K562 (cell line): Measurements from ENCODE around the gene CDK14. TPM values are rescaled to one million over a fixed set of nuclear protein-coding genes. Genes with fewer than 3 reads are reported as not detected.

Experiments
- AFF4 ChIP-seq: sonication (generic); formaldehyde crosslinking; IDR thresholded peaks from 2 replicates; pipeline ENCODE4 v1.8.0; 2023; ENCODE audit warnings: mild to moderate bottlenecking, missing genetic modification reagents
- BCLAF1 ChIP-seq, 2 experiments: fragments of 450-650 bp in 1 of 2; IDR thresholded peaks; 2 replicates each; pipeline ENCODE4 v1.6.1; 2011 to 2017; ENCODE audit warnings: low read depth in 2 of 2, antibody characterized with exemption in 1 of 2, borderline replicate concordance in 1 of 2, low read length in 1 of 2, mild to moderate bottlenecking in 1 of 2, mixed read lengths in 1 of 2; ENCODE audit not compliant: control insufficient read depth in 1 of 2
- BCOR ChIP-seq: fragments of 450-650 bp; IDR thresholded peaks from 2 replicates; pipeline ENCODE4 v1.6.1; 2016
- CHD4 ChIP-seq: fragments of 200-600 bp; sonication (generic); IDR thresholded peaks from 3 replicates; pipeline ENCODE4 v1.6.1; 2012; ENCODE audit warnings: low read depth, mild to moderate bottlenecking, mixed read lengths, low read length, inconsistent platforms; ENCODE audit not compliant: insufficient read depth, insufficient replicate concordance, poor library complexity, severe bottlenecking
- CREB5 ChIP-seq: fragments of 250-450 bp; sonication (Bioruptor Pico); IDR thresholded peaks from 2 replicates; pipeline ENCODE4 v1.5.0; 2020; ENCODE audit warnings: mild to moderate bottlenecking
- EGR1 ChIP-seq: fragments of 450-650 bp; conservative IDR thresholded peaks from 2 replicates; pipeline ENCODE4 v1.6.1; 2017; ENCODE audit warnings: mild to moderate bottlenecking
- NCOA1 ChIP-seq: fragments of 450-650 bp; IDR thresholded peaks from 2 replicates; pipeline ENCODE4 v1.6.1; 2016; ENCODE audit warnings: low read depth
- OTX1 ChIP-seq: fragments of 450-650 bp; formaldehyde crosslinking; IDR thresholded peaks from 2 replicates; pipeline ENCODE4 v1.4.0; 2022; ENCODE audit warnings: mild to moderate bottlenecking
- SREBF1 ChIP-seq: fragments of 150-350 bp; IDR thresholded peaks from 2 replicates; pipeline ENCODE4 v1.6.1; 2014; ENCODE audit warnings: antibody characterized with exemption, low read depth, low read length, borderline replicate concordance
- STAG1 ChIP-seq: sonication (generic); formaldehyde crosslinking; IDR thresholded peaks from 2 replicates; pipeline ENCODE4 v1.5.0; 2020; ENCODE audit warnings: missing genetic modification reagents, borderline replicate concordance
- TCFL5 ChIP-seq: fragments of 250-450 bp; sonication (Bioruptor Pico); conservative IDR thresholded peaks from 2 replicates; pipeline ENCODE4 v1.6.1; 2021; ENCODE audit warnings: mild to moderate bottlenecking, moderate library complexity, matching md5 sums
- ZBTB26 ChIP-seq: fragments of 450-650 bp; formaldehyde crosslinking; IDR thresholded peaks from 2 replicates; pipeline ENCODE4 v1.4.0; 2022; ENCODE audit warnings: missing genetic modification characterization
- polyA plus RNA-seq, 8 experiments: library from polyadenylated mRNA; depleted of rRNA in 4 of 8; stranded (reverse) in 5 of 8; unstranded in 3 of 8; fragments of >200 nt; fragmentation: Nextera tagmentation in 2 of 8; fragmentation: Illumina TruSeq in 1 of 8; extraction: Ambion mirVana in 2 of 8; extraction: Trizol in 1 of 8; gene quantifications; 2 replicates each; pipeline versions ENCODE4 v1.2.1 to v1.2.3, GENCODE V29; 2011 to 2014; ENCODE audit warnings: inconsistent platforms in 1 of 8, missing spikeins in 1 of 8
- total RNA-seq, 7 experiments: library from RNA; depleted of rRNA in 6 of 7; stranded (reverse); fragments of >200 nt in 6 of 7; fragmentation: Illumina TruSeq in 2 of 7; extraction: Trizol in 2 of 7; gene quantifications; 2 replicates each; pipeline versions ENCODE4 v1.2.1 to v1.2.3, GENCODE V29; 2011 to 2021; ENCODE audit warnings: low replicate concordance in 1 of 7

Gene CDK14
- total and polyA plus RNA-seq, 9 of the 15 experiments (the other 6 are each of a cell fraction or from before 2014, with no cell fraction given): 0.03 to 0.91 (median 0.16) TPM

GRCh38 chr7:91019686-91020385 lies 423.7 kb downstream of the CDK14 start (continued):
- no peak for TF ChIP-seq CREB5
- TF ChIP-seq ZBTB26 (CRISPR knock-in tag): no peak
- TF ChIP-seq EGR1: no peak
- no peak for TF ChIP-seq NCOA1
- TF ChIP-seq OTX1: no peak
- no peak for TF ChIP-seq CHD4
- no peak for TF ChIP-seq AFF4 (CRISPR knock-in tag)
- no peak for TF ChIP-seq TCFL5 (CRISPR knock-in tag)
- no peak for TF ChIP-seq BCOR
- no peak for TF ChIP-seq STAG1 (CRISPR knock-in tag)
- no peak for TF ChIP-seq BCLAF1 (IDR thresholded peaks at IDR 0.05; ENCODE audit: borderline replicate concordance in 1 of 2, control insufficient read depth in 1 of 2, low read depth in 2 of 2, low read length in 1 of 2)
- TF ChIP-seq SREBF1: no peak
